ENCODE measurements around the gene GSG1L. TPM values are rescaled to one million over a fixed set of nuclear protein-coding genes. Genes with fewer than 3 reads are reported as not detected.

The GSG1L gene
- total RNA-seq, 2 experiments from 2014 or later, result not detected

- H3K9me3 Mint-ChIP-seq, result peaks cover 7% of the 10 kb centered on the region
- no peak overlapping the region for H3K4me3 Mint-ChIP-seq
- no peak for DNase-seq
- peaks cover 3% of the 10 kb centered on the region for H3K27me3 Mint-ChIP-seq
- ChIA-PET POLR2A (no interaction called here), CTCF (interaction anchor here (1.4 kb wide), 1 partner anchor 21 kb away, joined by 3 read pairs; no protein-coding TSS in a partner anchor)
- H3K27ac Mint-ChIP-seq, result no peak overlapping the region
- no peaks in the 10 kb centered on the region for H3K36me3 Mint-ChIP-seq (ENCODE audit: low read depth)
- H3K4me1 Mint-ChIP-seq, result no peaks in the 10 kb centered on the region
Observed at GRCh38 chr16:28051486-28051885, 12.0 kb downstream of the GSG1L start.

GRCh38 chr16:28042811-28043210 lies 20.7 kb downstream of the GSG1L start:
- ChIA-PET POLR2A (no interaction called here), CTCF (no interaction called here)
- Mint-ChIP-seq H3K36me3 (ENCODE audit: low read depth) (no peaks in the 10 kb centered on the region), H3K27ac (no peak overlapping the region), H3K4me1 (no peaks in the 10 kb centered on the region), H3K9me3 (peaks cover 4% of the 10 kb centered on the region), H3K4me3 (no peak overlapping the region), H3K27me3 (no peaks in the 10 kb centered on the region)
- no peak for DNase-seq

- Mint-ChIP-seq H3K27me3 (no peaks in the 10 kb centered on the region), H3K27ac (no peak overlapping the region), H3K4me3 (no peak overlapping the region), H3K4me1 (no peaks in the 10 kb centered on the region), H3K36me3 (ENCODE audit: low read depth) (no peaks in the 10 kb centered on the region), H3K9me3 (peaks cover under 1% of the 10 kb centered on the region)
- CTCF ChIA-PET, result no interaction called here
- POLR2A ChIA-PET, result no interaction called here
- DNase-seq, result no peak
Observed at GRCh38 chr16:28041615-28042014, 21.9 kb downstream of the GSG1L start.

- Mint-ChIP-seq H3K9me3 (no peaks in the 10 kb centered on the region), H3K4me1 (no peaks in the 10 kb centered on the region), H3K27me3 (no peaks in the 10 kb centered on the region), H3K27ac (no peak overlapping the region), H3K4me3 (no peak overlapping the region), H3K36me3 (ENCODE audit: low read depth) (no peaks in the 10 kb centered on the region)
- CTCF ChIA-PET, result no interaction called here
- POLR2A ChIA-PET, result no interaction called here
- no peak for DNase-seq
Observed at GRCh38 chr16:28040039-28040438, 23.5 kb downstream of the GSG1L start.

GRCh38 chr16:28039493-28039892 lies 24.0 kb downstream of the GSG1L start:
- no peaks in the 10 kb centered on the region for H3K9me3 Mint-ChIP-seq
- ChIA-PET CTCF (no interaction called here), POLR2A (no interaction called here)
- no peak overlapping the region for H3K27ac Mint-ChIP-seq
- H3K27me3 Mint-ChIP-seq, result no peaks in the 10 kb centered on the region
- H3K36me3 Mint-ChIP-seq (ENCODE audit: low read depth), result no peaks in the 10 kb centered on the region
- H3K4me3 Mint-ChIP-seq, result no peak overlapping the region
- DNase-seq, result no peak
- no peaks in the 10 kb centered on the region for H3K4me1 Mint-ChIP-seq

- no peak for DNase-seq
- H3K4me1 Mint-ChIP-seq, result no peaks in the 10 kb centered on the region
- H3K4me3 Mint-ChIP-seq, result no peak overlapping the region
- no peaks in the 10 kb centered on the region for H3K9me3 Mint-ChIP-seq
- ChIA-PET POLR2A (no interaction called here), CTCF (no interaction called here)
- H3K27me3 Mint-ChIP-seq, result no peaks in the 10 kb centered on the region
- H3K27ac Mint-ChIP-seq, result no peak overlapping the region
- H3K36me3 Mint-ChIP-seq (ENCODE audit: low read depth), result no peaks in the 10 kb centered on the region
Observed at GRCh38 chr16:28038409-28038808, 25.1 kb downstream of the GSG1L start.

GRCh38 chr16:28035866-28036393 lies 27.6 kb downstream of the GSG1L start:
- DNase-seq, result no peak
- CTCF ChIA-PET, result no interaction called here

GRCh38 chr16:28033870-28034269 lies 29.6 kb downstream of the GSG1L start:
- Mint-ChIP-seq H3K4me3 (no peak overlapping the region), H3K27ac (no peak overlapping the region), H3K27me3 (no peaks in the 10 kb centered on the region), H3K9me3 (no peaks in the 10 kb centered on the region), H3K4me1 (no peaks in the 10 kb centered on the region), H3K36me3 (ENCODE audit: low read depth) (no peaks in the 10 kb centered on the region)
- ChIA-PET POLR2A (no interaction called here), CTCF (interaction anchor here (0.6 kb wide), 1 partner anchor 383 kb away, joined by 3 read pairs; no protein-coding TSS in a partner anchor)
- DNase-seq, result no peak

More at GRCh38 chr16:28035866-28036393, 27.6 kb downstream of the GSG1L start:
- Mint-ChIP-seq H3K36me3 (ENCODE audit: low read depth) (no peaks in the 10 kb centered on the region), H3K4me1 (no peaks in the 10 kb centered on the region), H3K4me3 (no peak overlapping the region), H3K27ac (no peak overlapping the region), H3K9me3 (no peaks in the 10 kb centered on the region), H3K27me3 (no peaks in the 10 kb centered on the region)
- POLR2A ChIA-PET, result no interaction called here

GRCh38 chr16:28029387-28030002 lies 34.0 kb downstream of the GSG1L start:
- peaks cover 2% of the 10 kb centered on the region for H3K9me3 Mint-ChIP-seq
- no peak overlapping the region for H3K4me3 Mint-ChIP-seq
- no peaks in the 10 kb centered on the region for H3K36me3 Mint-ChIP-seq (ENCODE audit: low read depth)
- no peak for DNase-seq
- ChIA-PET CTCF (interaction anchor here (1.1 kb wide), 1 partner anchor 22 kb away, joined by 3 read pairs; no protein-coding TSS in a partner anchor), POLR2A (no interaction called here)
- H3K4me1 Mint-ChIP-seq, result no peaks in the 10 kb centered on the region
- no peak overlapping the region for H3K27ac Mint-ChIP-seq
- H3K27me3 Mint-ChIP-seq, result no peaks in the 10 kb centered on the region

- no peak for DNase-seq
- ChIA-PET CTCF (interaction anchor here (1.0 kb wide), 1 partner anchor 113 kb away, joined by 3 read pairs; no protein-coding TSS in a partner anchor), POLR2A (no interaction called here)
- peaks cover 2% of the 10 kb centered on the region for H3K9me3 Mint-ChIP-seq
- H3K27ac Mint-ChIP-seq, result no peak overlapping the region
- no peaks in the 10 kb centered on the region for H3K27me3 Mint-ChIP-seq
- no peaks in the 10 kb centered on the region for H3K4me1 Mint-ChIP-seq
- no peaks in the 10 kb centered on the region for H3K36me3 Mint-ChIP-seq (ENCODE audit: low read depth)
- no peak overlapping the region for H3K4me3 Mint-ChIP-seq
Observed at GRCh38 chr16:28027055-28027454, 36.5 kb downstream of the GSG1L start.

GRCh38 chr16:28025631-28026030 lies 37.9 kb downstream of the GSG1L start:
- no peaks in the 10 kb centered on the region for H3K27me3 Mint-ChIP-seq
- H3K9me3 Mint-ChIP-seq, result peaks cover 8% of the 10 kb centered on the region
- H3K4me1 Mint-ChIP-seq, result no peaks in the 10 kb centered on the region
- ChIA-PET POLR2A (no interaction called here), CTCF (no interaction called here)
- no peak for DNase-seq
- no peaks in the 10 kb centered on the region for H3K36me3 Mint-ChIP-seq (ENCODE audit: low read depth)
- no peak overlapping the region for H3K4me3 Mint-ChIP-seq
- H3K27ac Mint-ChIP-seq, result no peak overlapping the region

GRCh38 chr16:28019218-28019617 lies 44.3 kb downstream of the GSG1L start:
- no peak overlapping the region for H3K4me3 Mint-ChIP-seq

GRCh38 chr16:28014851-28015250 lies 48.7 kb downstream of the GSG1L start:
- Mint-ChIP-seq H3K36me3 (ENCODE audit: low read depth) (no peaks in the 10 kb centered on the region), H3K4me3 (no peak overlapping the region), H3K4me1 (peaks cover 5% of the 10 kb centered on the region), H3K27ac (no peak overlapping the region), H3K27me3 (peaks cover 18% of the 10 kb centered on the region), H3K9me3 (peaks cover 7% of the 10 kb centered on the region)
- POLR2A ChIA-PET, result interaction anchor here (0.6 kb wide), 1 partner anchor 29 kb away, joined by 4 read pairs; no protein-coding TSS in a partner anchor
- CTCF ChIA-PET, result interaction anchor here (0.7 kb wide), 1 partner anchor 20 kb away, joined by 3 read pairs; no protein-coding TSS in a partner anchor
- no peak for DNase-seq

More at GRCh38 chr16:28019218-28019617, 44.3 kb downstream of the GSG1L start:
- ChIA-PET POLR2A (no interaction called here), CTCF (no interaction called here)
- H3K36me3 Mint-ChIP-seq (ENCODE audit: low read depth), result no peaks in the 10 kb centered on the region
- H3K9me3 Mint-ChIP-seq, result peaks cover 16% of the 10 kb centered on the region
- H3K4me1 Mint-ChIP-seq, result no peaks in the 10 kb centered on the region
- DNase-seq, result no peak
- no peak overlapping the region for H3K27ac Mint-ChIP-seq
- peaks cover 16% of the 10 kb centered on the region for H3K27me3 Mint-ChIP-seq

- CTCF ChIA-PET, result no interaction called here
- no peak overlapping the region for H3K4me3 Mint-ChIP-seq
- H3K4me1 Mint-ChIP-seq, result peaks cover 5% of the 10 kb centered on the region
- DNase-seq, result no peak
- H3K27ac Mint-ChIP-seq, result no peak overlapping the region
- no peaks in the 10 kb centered on the region for H3K36me3 Mint-ChIP-seq (ENCODE audit: low read depth)
- H3K27me3 Mint-ChIP-seq, result peaks cover 18% of the 10 kb centered on the region
- peaks cover 5% of the 10 kb centered on the region for H3K9me3 Mint-ChIP-seq
- POLR2A ChIA-PET, result no interaction called here
Observed at GRCh38 chr16:28013878-28014277, 49.6 kb downstream of the GSG1L start.

Data from activated CD4-positive, alpha-beta T cell treated with anti-CD3 and anti-CD28 coated beads, Interleukin-2, amount 10 ng/mL, durations not matched to agents 7 days and 5 days (primary cell).